GM18502 (cell line): ENCODE results near the gene NEURL1B.
"Not testable (repeated sequence)": the region's sequence is repeated elsewhere in the genome, so short reads cannot be mapped to it uniquely, and the experiment has no call there.

ENCODE experiments used
- ATAC-seq: cut with Tn5 transposase; IDR thresholded peaks from one replicate; pipeline ENCODE4 v1.9.1; 2021; ENCODE audit warnings: mild to moderate bottlenecking; ENCODE audit not compliant: unreplicated experiment, poor library complexity

NEURL1B gene

DNA sequence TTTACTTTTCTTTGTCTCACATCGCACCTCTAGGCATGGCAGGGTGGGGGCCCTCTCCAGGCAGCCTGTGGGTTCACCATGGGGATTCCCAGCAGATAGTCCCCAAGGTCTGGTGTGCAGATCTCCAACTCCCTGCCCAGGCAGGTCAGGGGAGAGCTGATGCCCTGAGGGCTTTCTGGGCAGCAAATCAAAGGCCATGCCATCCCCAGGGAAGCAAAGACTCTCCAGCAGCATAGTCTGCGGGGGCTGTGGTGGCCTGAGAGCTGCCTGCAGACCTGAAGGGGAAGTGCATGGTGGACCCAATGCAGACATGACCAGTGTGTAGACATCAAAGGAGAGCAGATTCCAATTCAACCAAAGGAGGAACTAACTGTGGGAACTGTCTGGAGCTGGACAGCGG is 7.7 kb downstream of the NEURL1B start:
- no peak for ATAC-seq

DNA sequence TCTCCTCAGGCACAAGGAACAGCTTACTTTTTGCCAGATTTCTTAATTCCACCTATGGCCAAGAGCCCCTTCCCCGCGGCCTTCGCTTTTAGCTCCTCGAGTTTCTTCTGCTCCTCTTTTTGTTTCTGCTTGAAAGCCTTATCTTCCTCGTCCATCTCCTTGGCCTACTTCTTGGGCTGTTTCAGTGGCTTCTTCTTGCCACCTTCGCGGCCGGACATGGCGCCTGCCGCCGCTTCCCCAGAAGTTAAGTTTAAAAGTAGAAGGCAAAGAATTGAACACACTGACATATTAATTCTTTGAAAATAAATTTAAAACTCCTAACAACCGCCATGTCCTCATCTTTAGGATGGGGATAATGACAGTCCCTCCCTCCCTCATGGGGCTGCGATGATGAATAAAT is 15.4 kb downstream of the NEURL1B start:
- not testable (repeated sequence) for ATAC-seq

DNA sequence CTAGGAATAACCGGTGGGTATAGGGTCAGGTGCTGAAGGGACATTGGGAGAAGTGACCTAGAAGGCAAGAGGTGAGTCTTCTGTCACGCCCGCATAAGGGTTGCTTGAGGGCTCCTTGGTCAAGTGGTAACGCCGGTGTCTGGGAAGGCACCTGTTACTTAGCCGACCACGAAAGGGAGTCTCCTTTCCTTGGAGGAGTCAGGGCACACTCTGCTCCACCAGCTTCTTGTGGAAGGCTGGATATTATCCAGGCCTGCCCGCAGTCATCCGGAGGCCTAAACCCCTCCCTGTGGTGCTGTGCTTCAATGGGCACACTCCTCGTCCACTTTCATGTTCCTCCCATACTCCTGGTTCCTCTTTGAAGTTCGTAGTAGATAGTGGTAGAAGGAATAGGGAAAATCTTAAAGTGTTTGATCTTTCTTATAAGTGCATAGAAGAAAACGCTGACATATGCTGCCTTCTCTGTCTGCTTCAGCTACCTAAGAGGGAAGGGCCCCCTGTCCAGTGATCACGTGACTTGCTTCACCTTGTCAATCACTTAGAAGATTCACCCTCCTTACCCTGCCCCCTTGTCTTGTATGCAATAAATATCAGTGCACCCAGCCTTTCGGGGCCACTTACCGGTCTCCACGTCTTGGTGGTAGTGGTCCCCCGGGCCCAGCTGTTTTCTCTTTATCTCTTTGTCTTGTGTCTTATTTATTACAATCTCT is 16.6 kb downstream of the NEURL1B start:
- not testable (repeated sequence) for ATAC-seq

DNA sequence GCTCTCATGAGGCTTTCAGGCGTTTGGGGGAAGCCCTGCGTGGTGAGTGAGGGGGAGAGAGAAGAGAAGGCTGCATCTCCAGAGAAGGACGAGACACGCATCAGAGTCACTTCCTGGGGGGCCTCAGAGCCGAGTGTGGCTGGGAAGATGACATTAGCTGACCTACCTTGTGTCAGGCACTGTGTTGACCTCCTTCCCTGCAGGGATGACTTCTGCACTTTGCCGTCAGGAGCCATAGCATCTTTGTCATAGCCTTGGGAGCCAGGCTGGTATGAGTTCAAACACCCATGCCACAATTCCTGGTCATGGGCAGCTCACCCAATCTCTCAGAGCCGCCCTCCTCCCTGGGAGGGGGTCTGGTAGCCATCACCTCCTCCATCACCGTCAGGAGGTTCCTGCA is 17.3 kb downstream of the NEURL1B start:
- no peak for ATAC-seq

DNA sequence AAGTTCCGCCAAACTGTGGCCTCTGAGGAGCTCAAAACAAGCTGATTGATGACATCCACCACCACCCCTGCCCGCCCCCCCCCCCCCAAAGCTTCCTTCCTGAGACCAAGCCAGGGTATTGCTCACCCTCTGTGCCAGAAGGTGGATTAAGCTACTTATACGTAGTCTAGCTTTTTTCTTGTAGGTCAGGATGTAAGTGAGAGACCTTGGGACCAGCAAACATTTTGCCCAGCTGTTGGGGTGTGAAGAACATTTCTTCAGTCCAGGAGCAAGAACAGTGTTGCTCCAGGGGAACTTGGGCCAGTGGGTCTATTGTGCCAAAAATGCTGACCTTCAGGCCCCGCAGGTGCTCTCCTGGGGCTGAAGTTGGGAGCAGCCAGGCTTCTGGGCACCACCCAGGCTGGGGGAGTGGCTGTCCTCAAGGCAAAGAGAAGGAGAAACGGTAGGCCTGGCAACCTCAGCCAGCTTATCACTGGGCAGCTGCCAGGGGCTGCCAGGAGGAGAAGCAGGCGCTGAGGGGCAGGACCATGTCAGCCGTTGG is 18.0 kb downstream of the NEURL1B start:
- ATAC-seq, result no peak

DNA sequence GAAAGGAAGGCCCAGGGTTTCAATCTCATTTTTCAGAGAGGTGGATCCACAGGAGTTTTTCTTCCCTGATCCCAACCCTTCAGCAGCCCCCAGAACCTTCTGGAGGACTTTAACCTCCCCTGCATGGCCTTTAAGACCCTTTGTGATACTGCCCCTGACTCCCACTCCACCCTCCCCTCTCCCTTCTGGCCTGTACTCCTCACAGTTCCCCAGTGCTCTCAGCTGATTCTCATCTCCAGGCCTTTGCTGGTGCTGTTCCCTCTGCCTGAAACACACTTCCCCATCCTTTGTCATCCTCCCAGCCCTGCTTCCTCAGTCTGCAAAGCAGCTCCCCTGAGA is 18.5 kb downstream of the NEURL1B start:
- no peak for ATAC-seq

DNA sequence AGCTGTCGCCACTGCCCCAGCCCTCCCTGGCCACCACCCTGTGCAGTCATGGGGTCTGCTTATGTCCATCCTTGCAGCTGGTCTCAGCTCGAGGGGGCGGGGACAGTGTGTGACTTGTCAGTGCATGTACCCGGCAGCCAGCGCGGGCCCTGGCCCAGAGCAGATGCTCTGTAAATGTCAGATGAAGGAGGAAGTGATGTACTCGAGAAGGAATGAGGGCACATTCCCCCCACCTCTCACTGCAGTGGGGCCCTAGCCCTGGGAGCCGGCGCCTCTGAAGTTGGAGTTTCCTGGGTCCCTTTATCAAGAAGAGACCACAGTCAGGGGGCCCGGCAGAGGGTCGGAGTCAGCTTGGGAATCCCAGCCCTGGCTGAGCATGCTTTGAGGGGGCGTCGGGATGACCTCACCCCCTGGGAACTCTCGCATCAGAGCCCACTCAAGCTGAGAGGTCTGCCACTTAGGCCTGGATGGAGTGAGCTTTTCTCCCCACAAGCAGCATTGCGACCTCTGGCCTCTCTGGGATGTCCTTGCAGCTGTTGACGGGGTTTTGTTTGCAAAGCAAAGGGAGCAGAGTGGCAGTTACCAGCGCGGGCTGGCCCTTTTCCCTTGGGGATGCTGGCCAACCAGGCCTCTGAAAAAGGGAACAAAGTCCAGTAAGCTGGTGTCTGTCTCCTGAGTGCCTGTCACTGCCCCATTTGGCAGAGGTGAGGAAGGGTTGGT is 19.0 kb downstream of the NEURL1B start:
- no peak for ATAC-seq

DNA sequence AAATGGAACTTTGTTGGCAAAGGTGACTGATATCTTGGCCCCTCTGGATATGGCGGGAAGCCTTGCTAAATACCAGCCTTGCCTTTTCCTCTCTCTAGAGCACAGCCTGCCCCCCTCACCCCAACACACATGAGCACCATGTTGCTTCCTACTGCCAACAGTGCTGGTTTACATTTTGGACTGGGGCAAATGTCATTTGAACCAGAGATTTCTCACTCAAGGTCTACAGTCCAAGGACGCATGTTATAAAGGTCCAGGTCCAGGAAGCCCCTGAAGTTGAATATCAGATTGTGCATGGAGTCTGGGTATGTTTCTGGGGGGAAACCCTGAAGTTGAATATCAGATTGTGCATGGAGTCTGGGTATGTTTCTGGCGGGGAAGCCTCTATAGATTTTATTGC is 19.9 kb downstream of the NEURL1B start:
- no peak for ATAC-seq

DNA sequence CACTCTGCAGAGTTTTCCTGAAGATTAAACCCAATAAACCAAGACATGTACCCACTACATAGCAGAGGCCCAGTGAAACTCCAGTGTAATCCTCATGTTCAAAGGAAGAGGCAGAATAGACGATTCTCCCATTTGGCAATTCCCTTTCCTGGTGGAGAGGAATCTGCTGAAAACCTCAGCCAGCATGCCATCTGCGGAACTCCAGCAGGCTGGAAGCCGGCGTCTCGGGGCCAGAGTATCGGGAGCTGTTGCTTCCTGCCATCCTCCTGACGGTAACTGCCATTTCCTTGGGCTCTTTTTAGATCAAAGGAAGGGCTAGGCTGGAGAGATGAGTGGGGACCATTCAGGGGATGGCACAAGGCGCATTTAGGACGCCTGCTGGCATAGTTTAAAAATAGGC is 20.5 kb downstream of the NEURL1B start:
- ATAC-seq, result no peak

DNA sequence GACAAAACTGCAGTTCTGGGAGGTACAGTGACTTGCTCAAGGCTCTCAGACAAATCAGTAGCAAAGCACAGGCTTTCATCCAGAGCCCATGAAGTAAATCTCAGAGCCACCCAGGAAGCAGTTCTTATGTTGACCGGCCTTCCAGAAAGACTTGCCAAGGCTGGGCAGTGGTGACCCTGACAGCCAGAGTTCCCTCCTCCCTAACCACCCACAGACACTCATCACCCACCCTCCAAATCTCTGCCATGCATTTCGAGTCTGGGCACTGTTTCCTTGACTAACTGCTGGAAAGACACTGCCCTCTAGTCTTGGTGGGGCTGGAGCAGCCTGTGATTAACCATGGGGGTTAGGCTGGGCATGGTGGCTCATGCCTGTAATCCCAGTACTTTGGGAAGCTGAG is 21.5 kb downstream of the NEURL1B start:
- ATAC-seq, result no peak

DNA sequence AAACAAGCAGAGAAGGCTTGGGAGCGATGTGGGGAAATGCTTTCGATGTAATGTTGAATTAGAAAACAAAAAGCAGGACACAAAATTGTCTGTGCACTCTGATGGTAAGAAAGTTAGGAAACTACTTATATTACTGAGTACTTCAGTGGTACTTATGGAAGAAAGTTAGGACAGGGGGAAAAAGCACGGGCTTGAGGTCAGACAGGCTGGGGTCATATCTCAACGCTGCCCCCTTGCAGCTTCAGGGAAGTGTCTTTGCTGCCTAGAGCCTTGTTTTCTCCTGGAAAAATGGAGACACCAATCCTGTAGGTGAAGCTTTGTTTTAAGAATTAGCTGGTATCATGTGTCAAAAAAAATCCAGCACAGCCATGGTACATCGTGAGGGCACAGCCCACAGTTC is 23.0 kb downstream of the NEURL1B start:
- no peak for ATAC-seq

DNA sequence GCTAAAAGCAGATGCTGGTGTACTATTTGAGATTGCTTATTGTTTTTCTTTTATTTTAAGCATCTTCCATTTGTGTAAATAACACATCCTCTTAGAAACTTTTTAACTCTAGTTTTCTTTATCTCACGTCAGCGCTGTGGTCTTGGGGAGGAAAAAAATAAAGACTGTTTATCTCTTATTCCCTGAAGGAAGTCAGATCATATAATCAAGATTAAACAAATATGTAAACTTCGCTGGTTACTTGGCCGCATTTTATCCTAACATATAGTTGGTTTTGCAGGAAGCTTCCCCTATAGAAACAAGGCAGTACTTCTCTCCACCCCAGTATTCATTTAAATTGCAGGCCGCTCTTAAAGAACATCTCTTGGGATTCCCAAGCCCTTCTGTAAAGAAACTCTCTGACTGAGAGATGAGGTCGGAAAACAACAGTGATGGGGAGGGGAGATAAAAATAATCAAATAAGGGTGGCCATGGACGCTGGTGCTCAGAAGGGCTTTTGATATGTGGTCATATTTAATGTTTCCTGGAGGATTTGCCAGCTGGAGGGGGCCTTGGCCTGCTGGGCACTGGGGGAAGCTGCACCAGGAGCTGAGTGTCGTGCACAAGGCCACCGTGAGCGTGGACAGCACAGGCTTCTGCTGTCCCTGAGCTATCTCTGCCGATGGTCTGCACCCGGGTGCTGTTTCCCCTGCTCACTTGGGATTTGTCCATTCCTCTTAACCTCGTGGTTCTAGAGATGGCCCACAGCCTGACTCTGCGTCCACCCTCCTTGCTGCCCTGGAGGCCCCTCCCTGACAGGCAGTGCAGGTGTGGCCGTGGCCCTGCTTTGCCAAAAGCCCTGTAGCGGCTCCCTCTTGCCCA is 23.8 kb downstream of the NEURL1B start:
- no peak for ATAC-seq

DNA sequence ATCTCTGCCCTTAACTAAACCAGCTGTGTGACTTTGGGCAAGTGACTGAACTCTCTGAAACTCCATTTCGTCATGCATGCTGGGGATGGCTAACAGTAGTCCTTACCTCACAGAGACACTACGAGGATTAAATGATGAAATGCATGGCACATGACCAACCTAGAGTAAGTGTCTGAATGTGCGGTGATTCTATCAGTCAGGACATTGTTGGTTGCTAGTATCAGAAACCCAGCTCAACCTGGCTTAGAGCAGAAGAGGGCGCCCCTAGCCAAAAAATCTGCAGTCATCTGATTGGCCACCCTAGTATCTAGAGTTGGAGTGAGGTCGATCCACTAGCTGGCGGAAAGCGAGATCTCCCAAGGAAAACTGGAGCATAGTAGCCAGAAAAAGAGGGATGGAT is 25.2 kb downstream of the NEURL1B start:
- ATAC-seq, result no peak

DNA sequence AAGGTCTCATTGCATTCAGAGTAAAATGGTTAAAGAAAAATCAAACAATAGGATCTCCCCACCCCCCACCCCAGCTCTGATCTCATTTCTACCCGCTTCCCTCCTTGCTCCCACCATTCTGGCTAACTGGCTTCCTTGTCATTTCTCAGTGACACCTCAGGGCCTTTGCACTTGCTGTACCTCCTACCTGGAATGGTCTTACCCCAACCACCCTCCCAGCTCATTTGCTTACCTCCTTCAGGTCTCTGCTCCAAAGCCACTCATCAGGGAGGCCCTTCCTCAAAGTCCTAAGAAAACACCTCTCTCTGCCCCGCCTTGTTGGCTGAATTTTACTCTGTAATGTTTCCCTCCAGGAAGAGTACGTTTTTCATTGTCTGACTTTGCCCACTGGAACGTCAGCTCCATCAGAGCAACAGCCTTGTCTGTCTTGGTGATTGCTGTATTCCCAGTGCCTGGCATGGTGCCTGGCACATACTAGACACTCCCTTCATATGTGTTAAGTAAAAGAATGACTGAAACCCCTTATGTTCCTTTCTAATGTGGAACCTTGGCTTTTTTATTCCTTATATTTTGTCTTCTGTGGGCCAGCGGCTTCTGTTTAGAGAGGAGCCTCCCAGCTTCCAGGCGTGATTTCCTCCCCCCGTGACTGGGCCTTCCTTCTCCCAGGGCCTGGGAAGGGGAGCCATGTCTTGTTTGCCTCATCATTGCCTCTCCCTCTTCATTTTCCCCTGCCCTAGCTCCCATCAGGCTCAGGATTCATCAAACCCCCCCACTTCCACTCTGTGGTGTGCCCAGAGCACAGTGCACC is 26.9 kb downstream of the NEURL1B start:
- no peak for ATAC-seq

DNA sequence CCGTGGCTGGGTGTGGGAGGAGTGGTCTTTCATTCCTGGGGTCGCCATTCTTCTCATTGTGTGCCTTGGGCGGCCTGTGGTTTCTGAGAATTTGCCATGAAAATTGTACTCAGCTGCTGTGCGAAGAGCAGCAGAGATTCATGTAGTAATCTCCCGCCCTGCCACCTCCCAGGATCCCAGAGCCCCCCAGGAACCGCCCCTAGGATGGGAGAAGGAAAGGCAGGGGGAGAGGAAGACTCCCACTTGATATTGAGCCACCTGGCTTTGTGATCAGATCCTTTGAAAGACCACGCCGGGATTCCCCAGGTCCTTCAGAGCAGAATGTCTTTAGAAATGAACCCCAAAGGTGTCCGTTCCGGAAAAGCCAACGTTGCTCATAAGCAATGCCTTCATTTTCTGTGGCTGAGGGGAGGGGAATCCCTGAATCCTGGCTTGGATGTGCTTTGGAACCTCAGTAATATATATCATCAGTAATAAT is 27.6 kb downstream of the NEURL1B start:
- no peak for ATAC-seq

DNA sequence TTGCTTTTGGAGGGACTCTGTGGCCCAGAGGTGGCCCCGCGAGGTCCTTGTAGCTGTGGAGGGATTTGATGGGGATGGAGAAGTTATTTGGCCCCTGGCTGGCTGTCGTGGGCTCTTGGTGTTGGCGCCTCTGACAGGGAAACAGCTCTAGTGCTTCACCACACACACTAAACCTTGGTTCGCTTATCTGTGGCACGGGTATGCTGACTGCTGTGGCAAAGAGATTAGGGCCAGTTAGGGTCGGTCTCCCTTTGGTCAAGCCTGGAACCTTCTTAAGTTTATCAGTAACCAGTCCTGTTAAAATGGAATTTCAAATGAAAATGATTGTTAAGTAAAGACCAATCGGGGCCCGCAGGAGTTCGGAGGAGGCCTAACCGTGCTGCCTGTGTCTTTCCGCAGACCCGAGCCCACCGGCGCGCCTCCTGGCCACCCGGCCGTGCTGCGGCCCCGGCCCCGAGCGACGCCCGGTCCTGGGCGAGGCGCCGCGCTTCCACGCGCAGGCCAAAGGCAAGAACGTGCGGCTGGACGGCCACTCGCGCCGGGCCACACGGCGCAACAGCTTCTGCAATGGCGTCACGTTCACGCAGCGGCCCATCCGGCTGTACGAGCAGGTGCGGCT is 28.4 kb downstream of the NEURL1B start:
- no peak for ATAC-seq

DNA sequence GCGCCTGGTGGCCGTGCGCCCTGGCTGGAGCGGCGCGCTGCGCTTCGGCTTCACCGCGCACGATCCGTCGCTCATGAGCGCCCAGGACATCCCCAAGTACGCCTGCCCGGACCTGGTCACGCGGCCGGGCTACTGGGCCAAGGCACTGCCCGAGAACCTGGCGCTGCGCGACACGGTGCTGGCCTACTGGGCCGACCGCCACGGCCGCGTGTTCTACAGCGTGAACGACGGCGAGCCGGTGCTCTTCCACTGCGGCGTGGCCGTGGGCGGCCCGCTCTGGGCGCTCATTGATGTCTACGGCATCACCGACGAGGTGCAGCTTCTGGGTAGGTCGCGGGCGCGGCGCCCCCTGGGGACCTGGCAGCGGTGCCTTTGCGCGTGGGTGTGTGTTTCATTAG is 28.9 kb downstream of the NEURL1B start:
- ATAC-seq, result no peak

DNA sequence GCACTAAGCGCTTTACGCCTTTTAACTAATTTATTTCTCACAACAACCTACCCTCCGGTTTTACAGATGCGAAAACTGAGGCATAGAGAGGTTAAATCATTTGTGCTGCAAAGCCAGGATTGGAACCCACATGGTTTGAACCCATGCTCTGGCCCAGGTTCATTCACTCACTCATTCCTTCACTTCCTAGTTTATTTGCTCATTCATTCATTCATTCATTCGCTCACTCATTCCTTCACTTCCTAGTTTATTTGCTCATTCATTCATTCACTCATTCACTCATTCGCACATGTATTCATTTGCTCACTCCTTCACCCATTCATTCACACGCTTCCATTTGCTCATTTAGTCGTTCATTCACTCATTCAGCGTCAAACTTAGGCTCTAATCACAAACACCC is 29.4 kb downstream of the NEURL1B start:
- no peak for ATAC-seq

DNA sequence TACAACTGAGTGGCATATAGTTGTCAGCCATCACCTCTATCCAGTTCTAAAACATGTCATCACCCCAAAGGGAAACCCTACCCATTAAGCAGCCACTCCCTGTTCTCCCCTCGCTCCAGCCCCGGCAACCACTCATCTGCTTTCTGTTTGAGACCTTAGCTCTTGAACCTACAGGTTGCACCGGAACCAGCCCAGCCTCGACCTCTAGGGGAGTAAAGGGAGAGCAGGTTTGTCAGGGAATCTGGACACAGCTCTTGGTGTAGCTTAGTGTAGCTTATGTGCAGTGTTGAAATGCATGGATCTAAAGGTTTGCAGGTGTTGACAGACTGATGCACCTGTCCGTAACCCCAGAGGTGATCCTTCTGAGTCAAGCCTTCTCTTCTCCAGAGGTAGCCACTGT is 30.0 kb downstream of the NEURL1B start:
- no peak for ATAC-seq

DNA sequence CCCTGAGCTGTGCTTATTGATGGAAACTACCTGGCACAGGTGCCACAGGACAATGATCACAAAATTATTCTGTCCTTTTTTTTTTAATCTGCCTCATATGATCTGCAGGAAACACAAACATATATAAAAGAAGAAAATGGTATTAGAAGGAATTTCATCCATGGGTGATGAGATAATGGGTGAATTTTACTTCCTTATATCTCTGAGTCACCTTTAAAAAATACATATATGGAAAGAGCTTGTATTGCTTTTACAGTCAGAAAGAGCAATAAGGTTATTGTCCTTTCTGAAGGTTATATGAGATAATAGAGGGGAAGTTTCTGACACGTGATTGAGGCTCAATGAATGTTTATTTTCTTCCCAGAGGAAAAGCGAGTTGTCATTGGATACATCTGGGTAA is 31.6 kb downstream of the NEURL1B start:
- ATAC-seq, result no peak
